Thoracic aorta (tissue), 2 donors: ENCODE data around the gene CTSE. TPM values are rescaled to one million over a fixed set of nuclear protein-coding genes. Genes with fewer than 3 reads are reported as not detected.
A peak's percentile ranks its signal among the peaks of the same experiment; 100 is the strongest.

Experiments
- ATAC-seq: fragments of 150-250 bp; one replicate; pipeline ENCODE4 v1.8.0; 2017; ENCODE audit warnings: low read depth; ENCODE audit not compliant: insufficient number of reproducible peaks, low FRiP score
- DNase-seq: peaks from one replicate; pipeline ENCODE4 v3.0.0-alpha.2; 2020; ENCODE audit warnings: low spot score
- H3K27ac ChIP-seq, 2 donors: fragments of 200-600 bp; sonication (generic); 1 replicate in 1 of 2; 2 replicates in 1 of 2; pipeline ENCODE4 v1.5.1; 2016; ENCODE audit warnings: mild to moderate bottlenecking in 2 of 2, moderate library complexity in 2 of 2
- H3K27me3 ChIP-seq: fragments of 200-600 bp; sonication (generic); replicated peaks from 2 replicates; pipeline ENCODE4 v1.6.0; 2016; ENCODE audit warnings: mild to moderate bottlenecking; ENCODE audit not compliant: insufficient read depth
- H3K36me3 ChIP-seq: fragments of 200-600 bp; sonication (generic); one replicate; pipeline ENCODE4 v1.5.1; 2016
- H3K4me1 ChIP-seq, 2 donors: fragments of 200-600 bp; sonication (generic); 1 replicate in 1 of 2; 2 replicates in 1 of 2; pipeline versions ENCODE4 v1.5.1 to v1.6.0; 2016; ENCODE audit warnings: low read depth in 2 of 2, mild to moderate bottlenecking in 1 of 2; ENCODE audit not compliant: control insufficient read depth in 1 of 2
- H3K4me3 ChIP-seq: fragments of 200-600 bp; sonication (generic); 2 replicates; pipeline ENCODE4 v1.5.1; 2016; ENCODE audit warnings: mild to moderate bottlenecking
- H3K9me3 ChIP-seq: fragments of 200-600 bp; sonication (generic); 2 replicates; pipeline ENCODE4 v1.5.1; 2016
- total RNA-seq, 2 donors: library from RNA; depleted of rRNA; stranded (reverse); fragments of >200 nt; gene quantifications; one replicate each; pipeline versions ENCODE4 v1.1.0 to v1.2.3, GENCODE V29; 2016
- TF ChIP-seq, protein P1 (sequence below): fragments of 200-600 bp; sonication (generic); IDR thresholded peaks from one replicate; pipeline ENCODE4 v1.5.1; 2019; ENCODE audit warnings: antibody characterized with exemption

CTSE gene
- total RNA-seq, 2 donors from 2014 or later = 22.2 TPM; not detected in 1

DNA sequence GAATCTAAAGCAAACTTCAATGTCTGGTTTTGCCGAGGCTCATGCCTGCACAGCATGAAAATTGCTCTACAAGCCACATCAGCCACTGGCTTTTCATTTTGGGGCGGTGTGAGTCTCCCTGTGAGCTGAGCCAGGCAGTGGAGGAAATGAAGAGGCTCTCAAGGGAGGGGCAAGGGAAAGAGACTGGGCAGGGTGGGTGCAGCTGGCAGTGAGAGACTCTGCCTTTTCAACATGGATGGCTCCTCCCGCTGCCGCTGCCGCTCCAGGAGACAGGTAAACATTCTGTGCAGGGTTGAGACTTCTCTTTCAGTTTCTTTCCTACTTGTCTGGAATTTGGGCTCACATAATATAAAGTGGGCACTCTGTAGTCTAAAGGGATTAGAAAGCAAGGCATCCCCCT is 11.3 kb upstream of the CTSE start:
- no peak for ATAC-seq
- Histone ChIP-seq H3K4me1 (no peaks in the 10 kb centered on the region), H3K36me3 (no peaks in the 10 kb centered on the region), H3K27me3 (no peaks in the 10 kb centered on the region), H3K27ac (no peak overlapping the region), H3K9me3 (no peaks in the 10 kb centered on the region), H3K4me3 (no peak overlapping the region)
- no peak for DNase-seq
- TF ChIP-seq, protein P1, sequence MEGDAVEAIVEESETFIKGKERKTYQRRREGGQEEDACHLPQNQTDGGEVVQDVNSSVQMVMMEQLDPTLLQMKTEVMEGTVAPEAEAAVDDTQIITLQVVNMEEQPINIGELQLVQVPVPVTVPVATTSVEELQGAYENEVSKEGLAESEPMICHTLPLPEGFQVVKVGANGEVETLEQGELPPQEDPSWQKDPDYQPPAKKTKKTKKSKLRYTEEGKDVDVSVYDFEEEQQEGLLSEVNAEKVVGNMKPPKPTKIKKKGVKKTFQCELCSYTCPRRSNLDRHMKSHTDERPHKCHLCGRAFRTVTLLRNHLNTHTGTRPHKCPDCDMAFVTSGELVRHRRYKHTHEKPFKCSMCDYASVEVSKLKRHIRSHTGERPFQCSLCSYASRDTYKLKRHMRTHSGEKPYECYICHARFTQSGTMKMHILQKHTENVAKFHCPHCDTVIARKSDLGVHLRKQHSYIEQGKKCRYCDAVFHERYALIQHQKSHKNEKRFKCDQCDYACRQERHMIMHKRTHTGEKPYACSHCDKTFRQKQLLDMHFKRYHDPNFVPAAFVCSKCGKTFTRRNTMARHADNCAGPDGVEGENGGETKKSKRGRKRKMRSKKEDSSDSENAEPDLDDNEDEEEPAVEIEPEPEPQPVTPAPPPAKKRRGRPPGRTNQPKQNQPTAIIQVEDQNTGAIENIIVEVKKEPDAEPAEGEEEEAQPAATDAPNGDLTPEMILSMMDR = no peak

DNA sequence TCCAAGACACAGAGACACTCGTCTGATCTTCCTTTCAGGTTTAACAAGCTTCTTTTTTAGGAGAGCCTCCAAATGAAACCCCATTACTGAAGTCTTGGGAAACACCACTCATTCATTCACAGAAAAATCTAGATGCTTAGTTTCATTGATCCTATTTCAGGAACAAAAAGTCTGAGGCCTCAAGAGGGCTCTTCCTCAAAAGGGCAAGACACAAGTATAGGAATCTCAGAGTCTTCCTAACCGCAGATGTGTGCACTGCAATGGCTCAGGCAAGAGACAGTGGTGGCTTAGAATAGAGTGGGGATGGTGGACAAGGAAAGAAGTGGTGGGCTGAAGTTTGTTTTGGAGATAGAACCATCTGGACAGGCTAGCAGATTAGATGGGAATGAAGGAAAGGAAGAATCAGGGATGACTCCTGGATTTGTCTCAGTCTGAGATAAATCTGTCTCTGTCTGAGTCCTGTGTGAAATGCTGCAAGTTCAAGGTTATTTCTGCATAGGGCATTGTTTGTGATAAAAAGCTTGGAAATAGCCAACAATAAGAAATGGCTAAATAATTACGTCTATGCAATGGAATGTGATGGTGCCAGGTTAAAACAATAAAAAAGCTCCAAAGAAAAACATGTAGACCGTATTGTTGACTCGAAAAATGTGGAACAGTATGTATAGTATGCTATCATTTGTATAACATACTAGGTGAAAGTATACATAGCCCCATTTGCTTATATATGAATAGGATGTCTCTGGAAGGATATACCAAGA is 8.9 kb upstream of the CTSE start:
- H3K9me3 ChIP-seq = no peaks in the 10 kb centered on the region
- TF ChIP-seq, protein P1 = no peak
- DNase-seq (no peak), ATAC-seq (no peak)
- no peak overlapping the region for H3K27ac ChIP-seq
- H3K4me1 ChIP-seq = no peaks in the 10 kb centered on the region
- no peaks in the 10 kb centered on the region for H3K27me3 ChIP-seq
- H3K4me3 ChIP-seq = no peak overlapping the region
- no peaks in the 10 kb centered on the region for H3K36me3 ChIP-seq

DNA sequence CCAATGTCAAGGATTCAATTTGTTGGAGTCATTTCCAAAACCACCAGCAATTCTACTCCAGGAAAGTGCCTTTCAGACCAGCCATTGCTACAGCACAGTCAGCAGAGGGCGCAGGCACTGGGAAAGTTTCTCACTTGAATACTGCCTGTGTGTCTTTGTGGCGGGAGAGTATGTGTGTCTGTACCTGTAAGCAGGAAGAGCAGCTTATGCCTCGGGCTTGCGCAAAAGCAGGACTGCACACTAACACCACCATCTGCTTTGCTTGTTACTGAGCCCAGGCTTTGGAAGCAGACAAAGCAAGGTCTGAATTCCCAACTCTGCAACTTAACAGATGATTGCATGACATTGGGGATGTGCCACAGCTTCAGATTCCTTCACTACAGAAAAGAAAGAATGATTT is 7.0 kb upstream of the CTSE start:
- no peak overlapping the region for H3K4me3 ChIP-seq
- TF ChIP-seq, protein P1 = peak; percentile 39
- DNase-seq = no peak
- H3K27me3 ChIP-seq = no peaks in the 10 kb centered on the region
- no peak overlapping the region for H3K27ac ChIP-seq
- no peaks in the 10 kb centered on the region for H3K36me3 ChIP-seq
- ATAC-seq = no peak
- no peaks in the 10 kb centered on the region for H3K9me3 ChIP-seq
- H3K4me1 ChIP-seq = no peaks in the 10 kb centered on the region

DNA sequence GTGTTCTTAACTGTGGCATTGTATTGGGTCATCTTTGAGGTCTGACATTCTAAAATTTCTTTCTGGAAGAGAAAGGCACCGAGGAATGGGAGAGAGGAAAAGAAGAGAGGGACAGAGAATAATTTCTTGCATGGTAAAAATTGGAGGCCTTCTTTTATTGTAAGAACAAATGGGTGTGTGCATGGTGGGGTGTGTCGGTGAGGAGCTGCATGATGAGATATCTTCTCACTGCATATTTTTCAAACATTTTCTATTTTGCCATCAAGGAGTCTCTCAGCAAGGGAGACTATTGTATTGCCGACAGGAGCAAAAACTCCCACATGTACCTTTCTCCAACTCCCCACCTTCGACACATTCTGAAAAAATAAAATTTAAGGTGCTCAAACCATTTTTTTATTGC is 6.5 kb upstream of the CTSE start:
- Histone ChIP-seq H3K4me3 (no peak overlapping the region), H3K9me3 (no peaks in the 10 kb centered on the region), H3K36me3 (no peaks in the 10 kb centered on the region), H3K27me3 (no peaks in the 10 kb centered on the region), H3K4me1 (no peaks in the 10 kb centered on the region), H3K27ac (no peak overlapping the region)
- no peak for ATAC-seq
- TF ChIP-seq, protein P1 = no peak
- no peak for DNase-seq

DNA sequence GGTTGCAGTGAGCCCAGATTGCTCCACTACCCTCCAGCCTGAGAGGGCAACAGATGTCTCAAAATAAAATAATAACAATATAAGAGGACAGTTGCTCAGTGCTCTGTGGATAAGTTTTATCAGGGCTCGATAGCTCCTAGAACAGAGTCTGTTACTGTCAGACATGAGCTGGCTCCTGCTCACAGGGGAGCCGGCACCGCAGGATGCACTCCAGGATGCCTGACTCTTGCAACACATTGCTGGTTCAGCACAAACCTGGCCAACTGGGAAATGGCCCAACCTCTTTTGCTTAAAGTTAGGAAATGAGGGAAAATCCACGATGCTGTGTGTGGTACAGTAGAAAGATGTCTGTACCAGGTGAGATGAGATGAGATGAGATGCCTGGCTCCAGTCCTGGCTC is 5.8 kb upstream of the CTSE start:
- ATAC-seq = no peak
- DNase-seq = no peak

More for the DNA sequence above, 5.8 kb upstream of the CTSE start:
- TF ChIP-seq, protein P1 = no peak
- Histone ChIP-seq H3K36me3 (no peaks in the 10 kb centered on the region), H3K4me1 (no peaks in the 10 kb centered on the region), H3K9me3 (no peaks in the 10 kb centered on the region), H3K4me3 (no peak overlapping the region), H3K27me3 (no peaks in the 10 kb centered on the region), H3K27ac (no peak overlapping the region)
